ENCODE measurements around the gene THOC5.

The THOC5 gene

DNA sequence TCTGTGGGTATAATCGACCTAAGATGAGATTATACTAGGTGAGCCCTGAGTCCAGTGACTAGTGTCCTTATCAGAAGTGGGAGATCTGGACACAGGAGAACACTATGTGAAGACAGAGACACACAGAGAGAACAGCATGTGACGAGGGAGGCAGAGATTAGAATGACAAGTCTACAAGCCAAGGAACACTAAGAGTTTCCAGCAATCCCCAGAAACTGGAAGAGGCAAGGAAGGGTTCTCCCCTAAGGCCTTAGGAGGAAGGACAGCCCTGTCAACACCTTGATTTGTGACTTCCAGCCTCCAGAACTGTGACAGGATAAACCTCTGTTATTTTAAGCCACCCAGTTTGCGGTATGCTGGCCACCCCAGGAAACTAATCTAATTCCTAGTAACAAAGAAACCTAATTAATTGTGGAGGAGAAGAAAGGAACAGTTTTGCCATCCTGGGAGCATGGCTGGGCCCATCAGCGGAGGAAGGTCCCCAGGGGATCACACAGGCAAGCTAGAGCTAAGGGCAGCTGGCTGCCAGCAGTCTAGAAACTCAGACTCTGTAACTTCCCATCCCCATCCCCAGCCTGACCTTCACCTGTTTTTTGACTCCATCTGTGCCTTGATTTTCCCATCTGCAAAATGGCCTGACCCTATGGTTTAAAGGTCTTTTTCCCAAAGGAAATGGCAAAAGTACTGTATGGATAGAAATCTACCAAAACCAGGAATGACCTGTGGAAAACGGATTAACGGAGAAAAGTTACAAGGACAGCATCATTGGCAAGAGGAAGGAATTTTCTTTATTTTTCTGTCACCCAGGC, 10.3 kb upstream of the THOC5 start:
- TF ChIP-seq, protein P1, sequence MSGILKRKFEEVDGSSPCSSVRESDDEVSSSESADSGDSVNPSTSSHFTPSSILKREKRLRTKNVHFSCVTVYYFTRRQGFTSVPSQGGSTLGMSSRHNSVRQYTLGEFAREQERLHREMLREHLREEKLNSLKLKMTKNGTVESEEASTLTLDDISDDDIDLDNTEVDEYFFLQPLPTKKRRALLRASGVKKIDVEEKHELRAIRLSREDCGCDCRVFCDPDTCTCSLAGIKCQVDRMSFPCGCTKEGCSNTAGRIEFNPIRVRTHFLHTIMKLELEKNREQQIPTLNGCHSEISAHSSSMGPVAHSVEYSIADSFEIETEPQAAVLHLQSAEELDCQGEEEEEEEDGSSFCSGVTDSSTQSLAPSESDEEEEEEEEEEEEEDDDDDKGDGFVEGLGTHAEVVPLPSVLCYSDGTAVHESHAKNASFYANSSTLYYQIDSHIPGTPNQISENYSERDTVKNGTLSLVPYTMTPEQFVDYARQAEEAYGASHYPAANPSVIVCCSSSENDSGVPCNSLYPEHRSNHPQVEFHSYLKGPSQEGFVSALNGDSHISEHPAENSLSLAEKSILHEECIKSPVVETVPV (CRISPR knock-in tag; IDR thresholded peaks at IDR 0.05) = no peak
- TF ChIP-seq ARNTL (CRISPR knock-in tag; IDR thresholded peaks at IDR 0.05; ENCODE audit: borderline replicate concordance, low read depth) = no peak
- TF ChIP-seq ESRRG (CRISPR knock-in tag; IDR thresholded peaks at IDR 0.05) = no peak
- TF ChIP-seq, protein P2, sequence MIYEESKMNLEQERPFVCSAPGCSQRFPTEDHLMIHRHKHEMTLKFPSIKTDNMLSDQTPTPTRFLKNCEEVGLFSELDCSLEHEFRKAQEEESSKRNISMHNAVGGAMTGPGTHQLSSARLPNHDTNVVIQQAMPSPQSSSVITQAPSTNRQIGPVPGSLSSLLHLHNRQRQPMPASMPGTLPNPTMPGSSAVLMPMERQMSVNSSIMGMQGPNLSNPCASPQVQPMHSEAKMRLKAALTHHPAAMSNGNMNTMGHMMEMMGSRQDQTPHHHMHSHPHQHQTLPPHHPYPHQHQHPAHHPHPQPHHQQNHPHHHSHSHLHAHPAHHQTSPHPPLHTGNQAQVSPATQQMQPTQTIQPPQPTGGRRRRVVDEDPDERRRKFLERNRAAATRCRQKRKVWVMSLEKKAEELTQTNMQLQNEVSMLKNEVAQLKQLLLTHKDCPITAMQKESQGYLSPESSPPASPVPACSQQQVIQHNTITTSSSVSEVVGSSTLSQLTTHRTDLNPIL (CRISPR knock-in tag; IDR thresholded peaks at IDR 0.05; ENCODE audit: low read depth) = no peak
- TF ChIP-seq, protein P3, sequence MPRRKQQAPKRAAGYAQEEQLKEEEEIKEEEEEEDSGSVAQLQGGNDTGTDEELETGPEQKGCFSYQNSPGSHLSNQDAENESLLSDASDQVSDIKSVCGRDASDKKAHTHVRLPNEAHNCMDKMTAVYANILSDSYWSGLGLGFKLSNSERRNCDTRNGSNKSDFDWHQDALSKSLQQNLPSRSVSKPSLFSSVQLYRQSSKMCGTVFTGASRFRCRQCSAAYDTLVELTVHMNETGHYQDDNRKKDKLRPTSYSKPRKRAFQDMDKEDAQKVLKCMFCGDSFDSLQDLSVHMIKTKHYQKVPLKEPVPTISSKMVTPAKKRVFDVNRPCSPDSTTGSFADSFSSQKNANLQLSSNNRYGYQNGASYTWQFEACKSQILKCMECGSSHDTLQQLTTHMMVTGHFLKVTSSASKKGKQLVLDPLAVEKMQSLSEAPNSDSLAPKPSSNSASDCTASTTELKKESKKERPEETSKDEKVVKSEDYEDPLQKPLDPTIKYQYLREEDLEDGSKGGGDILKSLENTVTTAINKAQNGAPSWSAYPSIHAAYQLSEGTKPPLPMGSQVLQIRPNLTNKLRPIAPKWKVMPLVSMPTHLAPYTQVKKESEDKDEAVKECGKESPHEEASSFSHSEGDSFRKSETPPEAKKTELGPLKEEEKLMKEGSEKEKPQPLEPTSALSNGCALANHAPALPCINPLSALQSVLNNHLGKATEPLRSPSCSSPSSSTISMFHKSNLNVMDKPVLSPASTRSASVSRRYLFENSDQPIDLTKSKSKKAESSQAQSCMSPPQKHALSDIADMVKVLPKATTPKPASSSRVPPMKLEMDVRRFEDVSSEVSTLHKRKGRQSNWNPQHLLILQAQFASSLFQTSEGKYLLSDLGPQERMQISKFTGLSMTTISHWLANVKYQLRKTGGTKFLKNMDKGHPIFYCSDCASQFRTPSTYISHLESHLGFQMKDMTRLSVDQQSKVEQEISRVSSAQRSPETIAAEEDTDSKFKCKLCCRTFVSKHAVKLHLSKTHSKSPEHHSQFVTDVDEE (CRISPR knock-in tag; IDR thresholded peaks at IDR 0.05) = no peak
- TF ChIP-seq, protein P4, sequence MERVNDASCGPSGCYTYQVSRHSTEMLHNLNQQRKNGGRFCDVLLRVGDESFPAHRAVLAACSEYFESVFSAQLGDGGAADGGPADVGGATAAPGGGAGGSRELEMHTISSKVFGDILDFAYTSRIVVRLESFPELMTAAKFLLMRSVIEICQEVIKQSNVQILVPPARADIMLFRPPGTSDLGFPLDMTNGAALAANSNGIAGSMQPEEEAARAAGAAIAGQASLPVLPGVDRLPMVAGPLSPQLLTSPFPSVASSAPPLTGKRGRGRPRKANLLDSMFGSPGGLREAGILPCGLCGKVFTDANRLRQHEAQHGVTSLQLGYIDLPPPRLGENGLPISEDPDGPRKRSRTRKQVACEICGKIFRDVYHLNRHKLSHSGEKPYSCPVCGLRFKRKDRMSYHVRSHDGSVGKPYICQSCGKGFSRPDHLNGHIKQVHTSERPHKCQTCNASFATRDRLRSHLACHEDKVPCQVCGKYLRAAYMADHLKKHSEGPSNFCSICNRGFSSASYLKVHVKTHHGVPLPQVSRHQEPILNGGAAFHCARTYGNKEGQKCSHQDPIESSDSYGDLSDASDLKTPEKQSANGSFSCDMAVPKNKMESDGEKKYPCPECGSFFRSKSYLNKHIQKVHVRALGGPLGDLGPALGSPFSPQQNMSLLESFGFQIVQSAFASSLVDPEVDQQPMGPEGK (CRISPR knock-in tag; IDR thresholded peaks at IDR 0.05; ENCODE audit: borderline replicate concordance) = no peak
- TF ChIP-seq, protein P5, sequence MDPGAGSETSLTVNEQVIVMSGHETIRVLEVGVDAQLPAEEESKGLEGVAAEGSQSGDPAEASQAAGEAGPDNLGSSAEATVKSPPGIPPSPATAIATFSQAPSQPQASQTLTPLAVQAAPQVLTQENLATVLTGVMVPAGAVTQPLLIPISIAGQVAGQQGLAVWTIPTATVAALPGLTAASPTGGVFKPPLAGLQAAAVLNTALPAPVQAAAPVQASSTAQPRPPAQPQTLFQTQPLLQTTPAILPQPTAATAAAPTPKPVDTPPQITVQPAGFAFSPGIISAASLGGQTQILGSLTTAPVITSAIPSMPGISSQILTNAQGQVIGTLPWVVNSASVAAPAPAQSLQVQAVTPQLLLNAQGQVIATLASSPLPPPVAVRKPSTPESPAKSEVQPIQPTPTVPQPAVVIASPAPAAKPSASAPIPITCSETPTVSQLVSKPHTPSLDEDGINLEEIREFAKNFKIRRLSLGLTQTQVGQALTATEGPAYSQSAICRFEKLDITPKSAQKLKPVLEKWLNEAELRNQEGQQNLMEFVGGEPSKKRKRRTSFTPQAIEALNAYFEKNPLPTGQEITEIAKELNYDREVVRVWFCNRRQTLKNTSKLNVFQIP (CRISPR knock-in tag; IDR thresholded peaks at IDR 0.05; ENCODE audit: borderline replicate concordance, low read depth) = no peak
- no peak for TF ChIP-seq BACH2 (CRISPR knock-in tag; IDR thresholded peaks at IDR 0.05; ENCODE audit: borderline replicate concordance)
- no peak for TF ChIP-seq TCF4 (CRISPR knock-in tag; IDR thresholded peaks at IDR 0.05; ENCODE audit: borderline replicate concordance)
- TF ChIP-seq ZNF565 (CRISPR knock-in tag; conservative IDR thresholded peaks at IDR 0.05; ENCODE audit: low read depth) = no peak
- no peak for TF ChIP-seq SNAI2 (CRISPR knock-in tag; IDR thresholded peaks at IDR 0.05)
- no peak for TF ChIP-seq ZC3H10 (CRISPR knock-in tag; IDR thresholded peaks at IDR 0.05)
- no peak for TF ChIP-seq CSDC2 (CRISPR knock-in tag; IDR thresholded peaks at IDR 0.05)
- no peak for ATAC-seq

DNA sequence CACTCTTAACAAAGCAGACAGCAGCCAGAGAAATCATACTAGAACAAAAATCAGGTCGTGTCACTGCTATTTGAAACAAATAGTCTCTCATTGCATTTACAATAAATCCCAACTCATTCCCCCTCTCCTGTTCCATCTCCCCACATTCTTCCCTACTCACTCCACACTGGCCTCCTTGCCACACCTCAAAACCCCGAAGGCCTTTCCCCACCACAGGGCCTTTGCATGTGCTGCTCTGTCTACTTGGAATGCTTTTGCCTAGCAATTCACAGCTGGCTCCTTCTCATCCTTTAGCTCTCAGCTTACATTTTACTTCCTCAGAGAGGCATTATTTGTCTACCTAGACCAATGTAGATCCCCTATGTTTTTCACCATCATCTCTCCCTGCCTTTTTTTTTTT, 6.3 kb upstream of the THOC5 start:
- no peak for ATAC-seq
- TF ChIP-seq ISL1 (CRISPR knock-in tag; IDR thresholded peaks at IDR 0.05) (no peak), ZFP3 (CRISPR knock-in tag; IDR thresholded peaks at IDR 0.05) (peak; percentile 95)

DNA sequence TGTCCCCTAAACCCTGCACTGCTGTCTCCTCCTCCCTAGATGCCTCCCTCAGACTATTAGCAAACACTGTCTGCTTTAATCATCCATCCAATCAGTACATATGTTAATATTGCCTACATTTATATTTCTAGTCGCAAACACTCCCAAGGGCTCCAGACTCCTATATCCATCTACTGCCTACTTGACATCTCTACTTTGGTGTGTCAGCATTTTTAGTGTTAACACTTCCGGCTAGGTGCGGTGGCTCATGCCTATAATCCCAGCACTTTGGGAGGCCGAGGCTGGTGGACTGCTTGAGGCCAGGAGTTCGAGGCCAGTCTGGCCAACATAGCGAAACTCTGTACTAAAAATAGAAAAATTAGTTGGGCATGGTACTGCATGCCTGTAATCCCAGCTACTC, 5.5 kb upstream of the THOC5 start:
- TF ChIP-seq, protein P4 (CRISPR knock-in tag; IDR thresholded peaks at IDR 0.05; ENCODE audit: borderline replicate concordance) = no peak
- TF ChIP-seq ISL1 (CRISPR knock-in tag; IDR thresholded peaks at IDR 0.05) = no peak
- TF ChIP-seq, protein P3 (CRISPR knock-in tag; IDR thresholded peaks at IDR 0.05) = no peak
- TF ChIP-seq TOX (CRISPR knock-in tag; IDR thresholded peaks at IDR 0.05; ENCODE audit: borderline replicate concordance) = no peak
- TF ChIP-seq ZNF8 (CRISPR knock-in tag; IDR thresholded peaks at IDR 0.05) = no peak
- TF ChIP-seq, protein P5 (CRISPR knock-in tag; IDR thresholded peaks at IDR 0.05; ENCODE audit: borderline replicate concordance, low read depth) = no peak
- no peak for TF ChIP-seq ZFP30 (CRISPR knock-in tag; IDR thresholded peaks at IDR 0.05)
- TF ChIP-seq OSR1 (CRISPR knock-in tag; IDR thresholded peaks at IDR 0.05) = no peak
- no peak for TF ChIP-seq TCF4 (CRISPR knock-in tag; IDR thresholded peaks at IDR 0.05; ENCODE audit: borderline replicate concordance)
- no peak for TF ChIP-seq ZFP3 (CRISPR knock-in tag; IDR thresholded peaks at IDR 0.05)
- TF ChIP-seq GLIS3 (CRISPR knock-in tag; IDR thresholded peaks at IDR 0.05) = no peak
- TF ChIP-seq ZC3H10 (CRISPR knock-in tag; IDR thresholded peaks at IDR 0.05) = no peak
- no peak for TF ChIP-seq ARNTL (CRISPR knock-in tag; IDR thresholded peaks at IDR 0.05; ENCODE audit: borderline replicate concordance, low read depth)
- no peak for TF ChIP-seq SNAI2 (CRISPR knock-in tag; IDR thresholded peaks at IDR 0.05)
- ATAC-seq = no peak
